ENCODE data around the gene AP1G2.
"Not testable (repeated sequence)": the region's sequence is repeated elsewhere in the genome, so short reads cannot be mapped to it uniquely, and the experiment has no call there.

AP1G2 gene

GRCh38 chr14:23567186-23568020, at the start of gene AP1G2:
TSS of gene AP1G2 (minus strand) at chr14:23567791. CDS start at chr14:23567314, 477 bp downstream.
- peak; percentile 71 to 76 for DNase-seq (ENCODE audit: low read depth in 1 of 2, low spot score in 1 of 2)

- no peak for DNase-seq (ENCODE audit: low read depth in 1 of 2, low spot score in 1 of 2)
Measured at GRCh38 chr14:23615856-23616255, 48.3 kb upstream of the AP1G2 start.

GRCh38 chr14:23614395-23614828, 46.8 kb upstream of the AP1G2 start:
- DNase-seq (ENCODE audit: low read depth in 1 of 2, low spot score in 1 of 2) = no peak

- DNase-seq (ENCODE audit: low read depth in 1 of 2, low spot score in 1 of 2) = no peak
Measured at GRCh38 chr14:23613242-23614070, 45.9 kb upstream of the AP1G2 start.

- DNase-seq (ENCODE audit: low read depth in 1 of 2, low spot score in 1 of 2) = no peak
Measured at GRCh38 chr14:23612802-23613201, 45.2 kb upstream of the AP1G2 start.

- DNase-seq (ENCODE audit: low read depth in 1 of 2, low spot score in 1 of 2) = no peak
Measured at GRCh38 chr14:23612354-23612732, 44.8 kb upstream of the AP1G2 start.

GRCh38 chr14:23610815-23611289, 43.3 kb upstream of the AP1G2 start:
- no peak for DNase-seq (ENCODE audit: low read depth in 1 of 2, low spot score in 1 of 2)

GRCh38 chr14:23610090-23610814, 42.7 kb upstream of the AP1G2 start:
- DNase-seq (ENCODE audit: low read depth in 1 of 2, low spot score in 1 of 2) = no peak

- DNase-seq (ENCODE audit: low read depth in 1 of 2, low spot score in 1 of 2) = not testable (repeated sequence)
Measured at GRCh38 chr14:23609411-23610089, 42.0 kb upstream of the AP1G2 start.

GRCh38 chr14:23609001-23609400, 41.4 kb upstream of the AP1G2 start:
- no peak for DNase-seq (ENCODE audit: low read depth in 1 of 2, low spot score in 1 of 2)

GRCh38 chr14:23608454-23608853, 40.9 kb upstream of the AP1G2 start:
- DNase-seq (ENCODE audit: low read depth in 1 of 2, low spot score in 1 of 2) = no peak

- DNase-seq (ENCODE audit: low read depth in 1 of 2, low spot score in 1 of 2) = no peak
Measured at GRCh38 chr14:23605931-23606585, 38.5 kb upstream of the AP1G2 start.

GRCh38 chr14:23604675-23605170, 37.1 kb upstream of the AP1G2 start:
- no peak for DNase-seq (ENCODE audit: low read depth in 1 of 2, low spot score in 1 of 2)

- DNase-seq (ENCODE audit: low read depth in 1 of 2, low spot score in 1 of 2) = no peak
Measured at GRCh38 chr14:23604148-23604547, 36.6 kb upstream of the AP1G2 start.

GRCh38 chr14:23603103-23603502, 35.5 kb upstream of the AP1G2 start:
- no peak for DNase-seq (ENCODE audit: low read depth in 1 of 2, low spot score in 1 of 2)

- no peak for DNase-seq (ENCODE audit: low read depth in 1 of 2, low spot score in 1 of 2)
Measured at GRCh38 chr14:23602181-23603095, 34.8 kb upstream of the AP1G2 start.

- no peak for DNase-seq (ENCODE audit: low read depth in 1 of 2, low spot score in 1 of 2)
Measured at GRCh38 chr14:23601845-23602180, 34.2 kb upstream of the AP1G2 start.

- no peak for DNase-seq (ENCODE audit: low read depth in 1 of 2, low spot score in 1 of 2)
Measured at GRCh38 chr14:23601424-23601823, 33.8 kb upstream of the AP1G2 start.

- no peak for DNase-seq (ENCODE audit: low read depth in 1 of 2, low spot score in 1 of 2)
Measured at GRCh38 chr14:23600806-23601205, 33.2 kb upstream of the AP1G2 start.

Measured in stimulated activated CD4-positive, alpha-beta T cell treated with anti-CD3 and anti-CD28 coated beads, Interleukin-15, amount 100 ng/mL, for 1 hour (primary cell).